Astrocyte of the cerebellum (primary cell): ENCODE results near the gene ATXN10.
"Not testable (repeated sequence)": the region's sequence is repeated elsewhere in the genome, so short reads cannot be mapped to it uniquely, and the experiment has no call there.

ENCODE experiments used
- DNase-seq: peaks from one replicate; pipeline ENCODE4 v3.0.0-alpha.2; 2011; ENCODE audit warnings: low read depth
- H3K4me3 ChIP-seq: 2 replicates; pipeline ENCODE4 v1.5.1; 2011; ENCODE audit warnings: mild to moderate bottlenecking, low read depth, low read length, moderate library complexity
- in situ Hi-C: cut with HindIII; loops from 2 replicates; pipeline ENCODE4 v1.10.0; 2017; ENCODE audit warnings: low sequenced_read_pairs
- TF ChIP-seq, protein P1 (sequence below): IDR thresholded peaks from 2 replicates; pipeline ENCODE4 v1.5.1; 2012; ENCODE audit warnings: low read length, low read depth, moderate library complexity, mild to moderate bottlenecking; ENCODE audit errors: missing control alignments

The ATXN10 gene

DNA sequence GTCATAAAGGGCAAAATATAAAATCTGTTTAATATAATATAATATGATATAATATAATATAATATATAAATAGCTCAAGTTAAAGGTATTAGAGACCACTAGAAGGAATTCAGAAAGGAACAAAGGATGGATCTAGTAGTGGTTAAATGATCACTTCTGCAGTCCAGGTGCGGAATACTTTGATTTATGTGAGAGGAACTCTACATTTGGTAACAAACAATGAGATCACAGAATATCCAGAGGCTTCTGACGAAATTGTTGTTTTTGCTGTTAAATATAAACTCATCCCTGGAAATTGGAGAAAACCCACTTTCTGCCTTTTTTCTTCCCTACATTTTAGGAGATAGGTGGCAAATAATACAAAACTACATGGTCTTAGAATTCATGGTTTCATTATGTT, 36.0 kb downstream of the ATXN10 start:
- TF ChIP-seq, protein P1, sequence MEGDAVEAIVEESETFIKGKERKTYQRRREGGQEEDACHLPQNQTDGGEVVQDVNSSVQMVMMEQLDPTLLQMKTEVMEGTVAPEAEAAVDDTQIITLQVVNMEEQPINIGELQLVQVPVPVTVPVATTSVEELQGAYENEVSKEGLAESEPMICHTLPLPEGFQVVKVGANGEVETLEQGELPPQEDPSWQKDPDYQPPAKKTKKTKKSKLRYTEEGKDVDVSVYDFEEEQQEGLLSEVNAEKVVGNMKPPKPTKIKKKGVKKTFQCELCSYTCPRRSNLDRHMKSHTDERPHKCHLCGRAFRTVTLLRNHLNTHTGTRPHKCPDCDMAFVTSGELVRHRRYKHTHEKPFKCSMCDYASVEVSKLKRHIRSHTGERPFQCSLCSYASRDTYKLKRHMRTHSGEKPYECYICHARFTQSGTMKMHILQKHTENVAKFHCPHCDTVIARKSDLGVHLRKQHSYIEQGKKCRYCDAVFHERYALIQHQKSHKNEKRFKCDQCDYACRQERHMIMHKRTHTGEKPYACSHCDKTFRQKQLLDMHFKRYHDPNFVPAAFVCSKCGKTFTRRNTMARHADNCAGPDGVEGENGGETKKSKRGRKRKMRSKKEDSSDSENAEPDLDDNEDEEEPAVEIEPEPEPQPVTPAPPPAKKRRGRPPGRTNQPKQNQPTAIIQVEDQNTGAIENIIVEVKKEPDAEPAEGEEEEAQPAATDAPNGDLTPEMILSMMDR = no peak

DNA sequence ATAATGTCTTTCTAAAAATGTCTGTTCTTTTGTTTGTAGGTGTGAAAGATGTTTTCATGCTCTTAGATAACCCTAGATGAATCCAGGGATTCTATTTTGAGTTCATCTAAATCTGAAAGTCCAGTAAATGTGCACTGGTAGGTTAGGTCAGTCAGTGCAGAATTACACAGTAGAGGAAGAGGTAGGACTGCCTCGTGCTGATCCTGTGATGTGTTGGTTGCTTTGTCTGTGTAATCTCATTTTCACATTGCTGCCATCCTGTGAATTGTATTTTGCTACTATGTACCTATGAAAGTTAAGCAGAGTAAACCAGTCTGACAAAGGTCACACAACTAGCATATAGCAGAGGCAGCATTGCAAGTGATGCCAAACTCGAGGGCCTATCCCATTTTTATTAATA, 36.5 kb downstream of the ATXN10 start:
- in situ Hi-C loops = no loop called here
- TF ChIP-seq, protein P1 = no peak
- no peak for DNase-seq
- H3K4me3 ChIP-seq = no peak overlapping the region

More for the DNA sequence above, 36.0 kb downstream of the ATXN10 start:
- DNase-seq = no peak
- no peak overlapping the region for H3K4me3 ChIP-seq
- in situ Hi-C loops = no loop called here

DNA sequence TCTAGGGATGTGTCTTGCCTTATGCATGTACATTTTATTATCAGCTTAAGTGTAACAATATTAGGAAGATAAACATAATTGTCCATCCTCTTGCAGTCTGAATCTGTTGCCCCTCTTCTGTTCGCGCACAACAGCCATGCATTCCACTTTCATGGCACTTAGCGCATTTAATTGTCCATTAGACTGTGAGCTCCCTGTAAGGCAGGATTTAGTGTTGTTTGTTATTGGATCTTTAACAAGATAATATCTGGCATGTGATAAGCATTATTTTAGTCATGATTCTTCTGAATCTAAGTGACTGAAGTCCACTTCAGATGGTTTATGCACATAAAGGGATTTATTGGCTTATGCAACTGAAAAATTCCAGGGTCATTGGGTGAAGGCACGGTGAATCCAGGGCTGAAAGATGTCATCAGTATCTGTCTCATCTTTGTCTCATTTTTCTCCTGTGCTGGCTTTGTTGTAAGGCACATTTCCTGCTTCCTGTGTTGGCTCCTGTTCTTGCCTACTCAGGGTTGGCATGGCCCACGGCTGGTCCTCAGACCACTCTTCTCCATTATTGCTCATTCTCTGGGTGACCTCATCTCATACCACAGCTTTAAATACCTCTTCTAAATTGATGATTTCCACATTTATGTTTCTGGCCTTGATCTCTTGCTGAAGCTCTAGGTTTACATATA, 37.6 kb downstream of the ATXN10 start:
- no peak overlapping the region for H3K4me3 ChIP-seq
- TF ChIP-seq, protein P1 = no peak
- DNase-seq = peak; percentile 53
- in situ Hi-C loops = no loop called here

DNA sequence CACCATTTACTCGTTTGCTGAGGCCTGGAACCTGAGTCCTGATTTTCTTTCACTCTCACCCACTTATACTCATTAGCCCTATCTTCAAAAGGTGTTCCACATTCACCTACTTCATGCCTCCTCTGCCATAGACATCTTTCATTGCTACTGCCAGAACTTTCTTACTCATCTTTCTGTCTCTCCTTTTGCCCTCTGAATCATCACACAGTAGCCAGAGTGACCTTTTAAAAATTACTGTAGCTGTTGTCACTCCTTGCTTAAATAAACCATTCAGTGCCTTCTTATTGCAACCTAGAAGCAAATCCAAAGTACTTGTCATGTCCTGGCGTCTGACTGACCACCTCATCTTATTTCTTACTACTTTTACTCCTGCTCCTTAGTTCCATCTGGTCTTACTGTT, 38.2 kb downstream of the ATXN10 start:
- no peak for DNase-seq
- no peak overlapping the region for H3K4me3 ChIP-seq
- TF ChIP-seq, protein P1 = no peak
- in situ Hi-C loops = no loop called here

DNA sequence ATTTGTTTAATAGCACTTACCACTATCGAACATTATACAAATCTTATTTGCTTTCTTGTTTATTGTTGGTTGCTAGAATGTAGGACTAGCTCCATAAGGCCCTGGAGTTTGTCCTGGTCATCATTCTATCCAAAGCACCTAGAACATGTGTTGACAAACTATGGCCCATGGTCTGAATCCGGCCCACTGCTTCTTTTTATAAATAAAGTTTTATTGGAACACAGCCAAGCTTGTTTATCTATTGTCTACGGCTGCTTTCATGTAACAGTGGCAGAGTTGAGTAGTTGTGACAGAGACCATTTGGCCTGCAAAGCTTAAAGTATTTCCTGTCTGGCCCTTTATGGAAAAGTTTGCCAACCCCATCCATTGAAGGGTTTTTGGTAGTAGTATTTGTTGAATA, 38.8 kb downstream of the ATXN10 start:
- no peak for DNase-seq
- TF ChIP-seq, protein P1 = no peak
- H3K4me3 ChIP-seq = no peak overlapping the region
- in situ Hi-C loops = no loop called here

DNA sequence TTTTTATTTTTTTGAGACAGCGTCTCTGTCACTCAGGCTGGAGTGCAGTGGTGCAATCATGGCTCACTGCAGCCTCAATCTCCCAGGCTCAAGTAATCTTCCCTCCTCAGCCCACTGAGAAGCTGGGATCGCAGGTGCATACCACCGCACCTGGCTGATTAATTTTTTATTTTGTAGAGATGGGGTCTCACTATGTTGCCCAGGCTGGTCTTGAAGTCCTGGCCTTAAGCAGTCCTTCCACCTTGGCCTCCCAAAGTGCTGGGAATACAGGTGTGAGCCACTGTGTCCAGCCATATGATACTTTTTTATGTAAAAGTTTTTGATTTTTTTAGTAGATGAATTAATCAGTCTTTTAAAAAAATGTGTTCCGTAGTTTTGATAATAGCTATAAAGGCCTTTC, 42.8 kb downstream of the ATXN10 start:
- H3K4me3 ChIP-seq, in situ Hi-C loops, DNase-seq: not testable (repeated sequence)

DNA sequence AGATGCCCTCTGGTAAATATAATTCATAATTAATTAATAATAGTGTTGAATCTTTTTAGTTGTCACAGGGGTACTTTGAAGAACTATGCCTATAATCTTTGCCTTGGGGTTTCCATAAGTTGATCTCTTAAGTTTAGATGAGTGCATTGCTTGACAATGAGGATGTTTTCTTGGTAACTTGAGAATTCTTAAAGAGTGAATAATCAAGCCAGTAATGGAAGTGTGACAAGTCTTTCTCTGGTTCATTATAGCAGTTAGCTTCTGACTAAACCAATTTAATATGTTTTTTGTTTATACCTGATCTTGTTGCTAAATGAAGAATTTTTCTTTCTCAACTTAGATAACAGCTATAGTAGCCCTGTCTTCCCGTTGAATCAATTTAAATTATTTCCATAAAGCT, 46.2 kb downstream of the ATXN10 start:
- in situ Hi-C loops = no loop called here
- TF ChIP-seq, protein P1 = no peak
- no peak overlapping the region for H3K4me3 ChIP-seq
- DNase-seq = peak; percentile 41
